Glutamatergic neuron (in vitro differentiated cells): ENCODE measurements around the gene PTGDR. TPM values are rescaled to one million over a fixed set of nuclear protein-coding genes. Genes with fewer than 3 reads are reported as not detected.

Source experiments
- DNase-seq: peaks from one replicate; pipeline ENCODE4 v3.0.0; 2022
- H3K27ac Mint-ChIP-seq: one replicate; pipeline ENCODE4 v1.8.0; 2020; ENCODE audit warnings: mild to moderate bottlenecking, mixed read lengths, inconsistent platforms; ENCODE audit not compliant: unreplicated experiment
- H3K27me3 Mint-ChIP-seq: one replicate; pipeline ENCODE4 v1.8.0; 2020; ENCODE audit warnings: mild to moderate bottlenecking, moderate library complexity, mixed read lengths, inconsistent platforms; ENCODE audit not compliant: unreplicated experiment
- H3K36me3 Mint-ChIP-seq: one replicate; pipeline ENCODE4 v1.8.0; 2020; ENCODE audit warnings: mild to moderate bottlenecking, mixed read lengths, inconsistent platforms; ENCODE audit not compliant: unreplicated experiment
- H3K4me1 Mint-ChIP-seq: one replicate; pipeline ENCODE4 v1.8.0; 2020; ENCODE audit warnings: mild to moderate bottlenecking, low read depth, mixed read lengths, inconsistent platforms; ENCODE audit not compliant: unreplicated experiment
- H3K4me3 Mint-ChIP-seq: one replicate; pipeline ENCODE4 v1.8.0; 2020; ENCODE audit warnings: mild to moderate bottlenecking, mixed read lengths, inconsistent platforms; ENCODE audit not compliant: unreplicated experiment
- H3K9me3 Mint-ChIP-seq: one replicate; pipeline ENCODE4 v1.8.0; 2020; ENCODE audit warnings: mild to moderate bottlenecking, moderate library complexity, mixed read lengths, inconsistent platforms; ENCODE audit not compliant: unreplicated experiment
- total RNA-seq: library from RNA; stranded (reverse); fragmentation: NEBNext Ultra II Directional; extraction: Animal tissue kit (Norgen Biotek cat#: 25700); gene quantifications from one replicate; pipeline ENCODE4 v1.2.1, GENCODE V29; 2021; ENCODE audit not compliant: unreplicated experiment
- TF ChIP-seq, protein P1 (sequence below): fragments of 200-600 bp; sonication (generic); IDR thresholded peaks from one replicate; pipeline ENCODE4 v1.5.0; 2021; ENCODE audit not compliant: partially characterized antibody, unreplicated experiment

PTGDR gene
- total RNA-seq, 1 donor from 2014 or later: not detected

DNA sequence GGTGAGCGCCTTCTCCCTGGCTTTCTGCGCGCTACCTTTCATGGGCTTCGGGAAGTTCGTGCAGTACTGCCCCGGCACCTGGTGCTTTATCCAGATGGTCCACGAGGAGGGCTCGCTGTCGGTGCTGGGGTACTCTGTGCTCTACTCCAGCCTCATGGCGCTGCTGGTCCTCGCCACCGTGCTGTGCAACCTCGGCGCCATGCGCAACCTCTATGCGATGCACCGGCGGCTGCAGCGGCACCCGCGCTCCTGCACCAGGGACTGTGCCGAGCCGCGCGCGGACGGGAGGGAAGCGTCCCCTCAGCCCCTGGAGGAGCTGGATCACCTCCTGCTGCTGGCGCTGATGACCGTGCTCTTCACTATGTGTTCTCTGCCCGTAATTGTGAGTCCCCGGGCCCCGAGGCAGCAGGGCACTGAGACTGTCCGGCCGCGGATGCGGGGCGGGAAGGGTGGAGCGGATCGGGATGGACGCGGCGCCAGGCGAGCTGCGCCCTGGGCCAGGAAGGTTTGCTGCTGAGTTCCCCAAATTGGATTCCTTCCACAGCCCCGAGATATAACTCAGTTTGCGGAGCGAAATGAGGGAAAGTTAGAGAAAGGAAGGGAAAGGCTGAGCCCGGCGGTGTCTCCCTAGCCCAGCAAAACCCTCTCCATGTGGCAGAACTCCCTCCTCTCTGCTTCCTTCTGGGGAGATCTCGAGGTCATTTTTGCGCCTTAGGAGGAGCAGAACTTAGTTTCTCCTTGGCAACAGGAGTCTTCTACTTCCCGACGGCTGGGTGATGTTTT lies 972 bp downstream of the PTGDR start:
- peak overlapping the region; percentile 91 for H3K4me3 Mint-ChIP-seq
- H3K36me3 Mint-ChIP-seq: no peaks in the 10 kb centered on the region
- H3K27ac Mint-ChIP-seq: no peak overlapping the region
- H3K4me1 Mint-ChIP-seq: peaks cover 5% of the 10 kb centered on the region
- no peaks in the 10 kb centered on the region for H3K9me3 Mint-ChIP-seq
- peaks cover 13% of the 10 kb centered on the region for H3K27me3 Mint-ChIP-seq
- TF ChIP-seq, protein P1, sequence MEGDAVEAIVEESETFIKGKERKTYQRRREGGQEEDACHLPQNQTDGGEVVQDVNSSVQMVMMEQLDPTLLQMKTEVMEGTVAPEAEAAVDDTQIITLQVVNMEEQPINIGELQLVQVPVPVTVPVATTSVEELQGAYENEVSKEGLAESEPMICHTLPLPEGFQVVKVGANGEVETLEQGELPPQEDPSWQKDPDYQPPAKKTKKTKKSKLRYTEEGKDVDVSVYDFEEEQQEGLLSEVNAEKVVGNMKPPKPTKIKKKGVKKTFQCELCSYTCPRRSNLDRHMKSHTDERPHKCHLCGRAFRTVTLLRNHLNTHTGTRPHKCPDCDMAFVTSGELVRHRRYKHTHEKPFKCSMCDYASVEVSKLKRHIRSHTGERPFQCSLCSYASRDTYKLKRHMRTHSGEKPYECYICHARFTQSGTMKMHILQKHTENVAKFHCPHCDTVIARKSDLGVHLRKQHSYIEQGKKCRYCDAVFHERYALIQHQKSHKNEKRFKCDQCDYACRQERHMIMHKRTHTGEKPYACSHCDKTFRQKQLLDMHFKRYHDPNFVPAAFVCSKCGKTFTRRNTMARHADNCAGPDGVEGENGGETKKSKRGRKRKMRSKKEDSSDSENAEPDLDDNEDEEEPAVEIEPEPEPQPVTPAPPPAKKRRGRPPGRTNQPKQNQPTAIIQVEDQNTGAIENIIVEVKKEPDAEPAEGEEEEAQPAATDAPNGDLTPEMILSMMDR: no peak
- DNase-seq: peak; percentile 52

DNA sequence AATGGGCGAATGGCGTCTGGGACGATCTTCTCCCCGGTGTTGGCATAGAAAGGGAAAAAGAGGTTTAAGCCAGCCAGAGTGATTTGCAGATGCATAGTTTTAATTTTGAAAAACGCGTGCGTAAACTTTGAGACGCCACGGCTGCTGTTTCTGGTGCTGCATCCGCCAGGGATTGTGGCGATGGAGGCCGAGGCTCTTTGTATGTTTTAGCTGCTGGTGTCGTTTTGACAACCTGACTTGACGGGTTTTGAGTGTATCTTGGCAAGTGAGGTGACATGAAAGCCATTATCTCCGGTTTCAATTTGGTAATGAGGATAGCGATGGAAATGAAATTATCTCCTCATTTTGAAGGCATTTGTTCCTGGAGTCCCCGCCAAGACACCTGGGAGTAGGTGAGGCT lies 1.6 kb downstream of the PTGDR start:
- TF ChIP-seq, protein P1: no peak
- Mint-ChIP-seq H3K4me3 (peak overlapping the region; percentile 91), H3K27ac (no peak overlapping the region), H3K4me1 (peaks cover 5% of the 10 kb centered on the region), H3K27me3 (peaks cover 13% of the 10 kb centered on the region), H3K36me3 (no peaks in the 10 kb centered on the region), H3K9me3 (no peaks in the 10 kb centered on the region)
- DNase-seq: no peak

DNA sequence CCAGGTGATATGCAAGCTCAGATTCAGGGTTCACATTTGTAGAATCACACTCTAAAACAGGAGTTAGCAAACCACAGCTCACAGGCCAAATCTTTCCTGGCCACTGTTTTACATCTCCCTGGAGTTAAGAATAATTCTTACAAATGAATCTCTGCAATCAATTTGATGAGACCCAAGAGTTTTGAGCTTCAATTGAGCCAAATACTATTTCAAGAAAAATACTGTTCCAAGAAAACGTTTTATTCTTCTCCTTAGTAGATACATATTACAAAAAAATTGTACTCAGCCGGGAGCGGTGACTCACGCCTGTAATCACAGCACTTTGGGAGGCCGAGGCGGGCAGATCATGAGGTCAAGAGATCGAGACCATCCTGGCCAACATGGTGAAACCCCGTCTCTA lies 2.5 kb downstream of the PTGDR start:
- TF ChIP-seq, protein P1: no peak
- Mint-ChIP-seq H3K27me3 (peaks cover 13% of the 10 kb centered on the region), H3K4me3 (no peak overlapping the region), H3K9me3 (no peaks in the 10 kb centered on the region), H3K36me3 (no peaks in the 10 kb centered on the region), H3K4me1 (peaks cover 5% of the 10 kb centered on the region), H3K27ac (no peak overlapping the region)
- no peak for DNase-seq

DNA sequence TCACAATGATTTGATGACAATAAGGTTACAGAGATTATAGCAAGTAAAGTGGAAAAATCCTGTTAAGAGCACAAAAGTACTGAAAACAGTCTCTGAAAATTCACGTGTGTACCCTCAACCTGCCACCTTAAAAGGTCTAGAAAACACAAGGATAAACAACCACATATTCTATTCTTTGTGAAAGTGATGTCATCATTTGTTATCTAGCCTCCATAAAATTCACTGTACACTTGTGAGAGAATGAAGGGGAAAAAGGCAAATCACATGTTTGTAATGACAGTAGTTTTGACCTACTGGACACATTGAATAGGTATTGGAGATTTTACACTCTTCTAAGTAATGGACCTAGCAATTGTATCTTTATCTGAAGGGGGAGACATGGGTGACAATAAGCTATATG lies 4.0 kb downstream of the PTGDR start:
- no peak overlapping the region for H3K27ac Mint-ChIP-seq
- H3K27me3 Mint-ChIP-seq: peaks cover 13% of the 10 kb centered on the region
- DNase-seq: no peak
- TF ChIP-seq, protein P1: no peak
- H3K9me3 Mint-ChIP-seq: no peaks in the 10 kb centered on the region
- H3K4me3 Mint-ChIP-seq: no peak overlapping the region
- H3K36me3 Mint-ChIP-seq: no peaks in the 10 kb centered on the region
- H3K4me1 Mint-ChIP-seq: peaks cover 5% of the 10 kb centered on the region

DNA sequence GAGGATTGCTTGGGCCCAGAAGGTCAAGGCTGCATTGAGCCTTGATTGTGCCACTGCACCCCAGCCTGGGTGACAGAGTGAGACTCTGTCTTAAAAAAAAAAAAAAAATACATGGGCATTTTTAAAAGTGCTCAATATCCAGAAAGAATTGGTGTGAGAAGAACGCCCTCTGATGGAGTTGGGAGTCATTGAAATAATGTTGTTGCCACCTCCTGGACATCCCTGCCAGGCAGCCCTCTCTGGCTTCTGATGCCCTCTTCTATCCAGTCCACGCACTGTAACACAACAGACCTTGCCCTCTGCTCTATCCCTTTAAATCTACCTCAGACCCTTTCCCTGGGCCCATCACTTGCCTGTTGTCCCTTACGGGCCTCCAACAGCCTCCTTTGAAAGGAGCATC lies 4.9 kb downstream of the PTGDR start:
- Mint-ChIP-seq H3K9me3 (no peaks in the 10 kb centered on the region), H3K4me1 (peaks cover 3% of the 10 kb centered on the region), H3K27ac (no peak overlapping the region), H3K27me3 (peaks cover 7% of the 10 kb centered on the region), H3K36me3 (no peaks in the 10 kb centered on the region), H3K4me3 (no peak overlapping the region)
- DNase-seq: no peak
- TF ChIP-seq, protein P1: no peak
